Lower lobe of right lung (tissue), 2 donors: ENCODE data around the gene HIVEP2. TPM values are rescaled to one million over a fixed set of nuclear protein-coding genes. Genes with fewer than 3 reads are reported as not detected.

ENCODE experiments used
- ATAC-seq, 2 donors: fragments of 200-7000 bp; cut with Tn5 transposase; one replicate each; pipeline ENCODE4 v1.9.1; 2020 to 2022; ENCODE audit warnings: mild to moderate bottlenecking in 2 of 2, moderate library complexity in 2 of 2
- DNase-seq: peaks from one replicate; pipeline ENCODE4 v3.0.0-alpha.2; 2020
- H3K27ac ChIP-seq: fragments of 200-600 bp; one replicate; pipeline ENCODE4 v1.8.0; 2022
- H3K27me3 ChIP-seq: fragments of 200-600 bp; one replicate; pipeline ENCODE4 v1.8.0; 2022; ENCODE audit warnings: low read depth
- H3K36me3 ChIP-seq: fragments of 200-600 bp; one replicate; pipeline ENCODE4 v1.8.0; 2022; ENCODE audit warnings: mild to moderate bottlenecking
- H3K4me1 ChIP-seq: fragments of 200-600 bp; one replicate; pipeline ENCODE4 v1.8.0; 2022
- H3K4me3 ChIP-seq: fragments of 200-600 bp; one replicate; pipeline ENCODE4 v1.8.0; 2022; ENCODE audit warnings: mild to moderate bottlenecking
- H3K9me3 ChIP-seq: fragments of 200-600 bp; one replicate; pipeline ENCODE4 v1.8.0; 2022
- intact Hi-C: fragments of 100-400 bp; cut with DNase I; formaldehyde crosslinking; loops from one replicate; pipeline ENCODE4 v1.11.0; 2022
- total RNA-seq: library from RNA; stranded (reverse); fragmentation: NEBNext Ultra II Directional; extraction: Animal tissue kit (Norgen Biotek cat#: 25700); gene quantifications from one replicate; pipeline ENCODE4 v1.2.1, GENCODE V29; 2021
- TF ChIP-seq, protein P1 (sequence below): fragments of 200-600 bp; IDR thresholded peaks from one replicate; pipeline ENCODE4 v1.8.0; 2022; ENCODE audit warnings: antibody characterized with exemption, mild to moderate bottlenecking
- donor health status: DM: no; HTN: yes; CAD: no; lungs with severe emphysema.

Gene HIVEP2
- total RNA-seq, 1 donor from 2014 or later = 13.1 TPM

DNA sequence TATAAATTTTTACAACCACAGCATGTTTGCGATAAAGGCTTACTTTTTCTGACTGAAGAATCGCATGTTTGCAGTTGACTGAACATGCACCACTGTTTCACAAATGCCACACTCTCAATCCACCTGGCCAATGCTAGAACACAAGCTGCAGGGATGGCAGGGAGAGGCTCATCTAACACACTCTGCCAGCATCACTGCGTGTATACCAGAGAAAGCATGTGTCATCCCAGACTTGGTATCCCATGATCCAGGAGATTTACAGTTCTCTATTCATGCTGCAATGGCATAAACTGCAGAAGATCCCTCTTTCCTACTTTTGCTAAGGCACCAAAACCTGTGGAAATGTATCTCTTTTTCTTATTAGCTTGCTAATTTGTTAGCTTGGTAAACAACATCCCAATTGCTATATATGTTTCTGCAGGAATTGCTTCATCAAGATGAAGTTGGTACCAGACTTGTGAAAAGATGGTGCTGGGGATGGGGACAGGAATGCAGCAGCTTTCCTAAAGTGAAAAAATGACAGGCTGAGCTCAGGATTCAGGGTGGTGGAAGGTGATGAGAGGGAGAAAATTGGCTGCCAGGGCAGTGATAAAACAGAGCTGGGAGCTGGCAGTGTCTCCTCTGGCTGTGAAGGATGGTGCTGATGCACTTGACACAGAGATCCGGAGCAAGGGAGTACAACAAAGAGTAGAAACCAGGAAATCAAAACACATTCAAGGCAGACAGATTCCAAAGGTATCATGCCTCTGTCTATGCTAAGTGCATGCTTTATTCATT lies 186.9 kb downstream of the HIVEP2 start:
- TF ChIP-seq, protein P1, sequence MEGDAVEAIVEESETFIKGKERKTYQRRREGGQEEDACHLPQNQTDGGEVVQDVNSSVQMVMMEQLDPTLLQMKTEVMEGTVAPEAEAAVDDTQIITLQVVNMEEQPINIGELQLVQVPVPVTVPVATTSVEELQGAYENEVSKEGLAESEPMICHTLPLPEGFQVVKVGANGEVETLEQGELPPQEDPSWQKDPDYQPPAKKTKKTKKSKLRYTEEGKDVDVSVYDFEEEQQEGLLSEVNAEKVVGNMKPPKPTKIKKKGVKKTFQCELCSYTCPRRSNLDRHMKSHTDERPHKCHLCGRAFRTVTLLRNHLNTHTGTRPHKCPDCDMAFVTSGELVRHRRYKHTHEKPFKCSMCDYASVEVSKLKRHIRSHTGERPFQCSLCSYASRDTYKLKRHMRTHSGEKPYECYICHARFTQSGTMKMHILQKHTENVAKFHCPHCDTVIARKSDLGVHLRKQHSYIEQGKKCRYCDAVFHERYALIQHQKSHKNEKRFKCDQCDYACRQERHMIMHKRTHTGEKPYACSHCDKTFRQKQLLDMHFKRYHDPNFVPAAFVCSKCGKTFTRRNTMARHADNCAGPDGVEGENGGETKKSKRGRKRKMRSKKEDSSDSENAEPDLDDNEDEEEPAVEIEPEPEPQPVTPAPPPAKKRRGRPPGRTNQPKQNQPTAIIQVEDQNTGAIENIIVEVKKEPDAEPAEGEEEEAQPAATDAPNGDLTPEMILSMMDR = no peak
- Histone ChIP-seq H3K36me3 (peaks cover 47% of the 10 kb centered on the region), H3K4me3 (no peak overlapping the region), H3K27ac (no peak overlapping the region), H3K9me3 (no peaks in the 10 kb centered on the region), H3K4me1 (no peaks in the 10 kb centered on the region), H3K27me3 (no peaks in the 10 kb centered on the region)
- ATAC-seq (no peak), DNase-seq (no peak)
- intact Hi-C loops = no loop called here

- Histone ChIP-seq H3K27ac (no peak overlapping the region), H3K27me3 (no peaks in the 10 kb centered on the region), H3K36me3 (peaks cover 47% of the 10 kb centered on the region), H3K4me3 (no peak overlapping the region), H3K4me1 (no peaks in the 10 kb centered on the region), H3K9me3 (no peaks in the 10 kb centered on the region)
- ATAC-seq (peak; percentile 74 to 84), DNase-seq (no peak)
- TF ChIP-seq, protein P1 = no peak
- intact Hi-C loops = no loop called here
These were observed 188.8 kb downstream of the HIVEP2 start for GRCh38 chr6:142756215-142756630.

- Histone ChIP-seq H3K9me3 (no peaks in the 10 kb centered on the region), H3K27me3 (no peaks in the 10 kb centered on the region), H3K36me3 (peaks cover 17% of the 10 kb centered on the region), H3K4me3 (no peak overlapping the region), H3K27ac (no peak overlapping the region), H3K4me1 (no peaks in the 10 kb centered on the region)
- intact Hi-C loops = no loop called here
- TF ChIP-seq, protein P1 = no peak
- ATAC-seq (no peak), DNase-seq (no peak)
These were observed 191.8 kb downstream of the HIVEP2 start for GRCh38 chr6:142753196-142753595.

DNA sequence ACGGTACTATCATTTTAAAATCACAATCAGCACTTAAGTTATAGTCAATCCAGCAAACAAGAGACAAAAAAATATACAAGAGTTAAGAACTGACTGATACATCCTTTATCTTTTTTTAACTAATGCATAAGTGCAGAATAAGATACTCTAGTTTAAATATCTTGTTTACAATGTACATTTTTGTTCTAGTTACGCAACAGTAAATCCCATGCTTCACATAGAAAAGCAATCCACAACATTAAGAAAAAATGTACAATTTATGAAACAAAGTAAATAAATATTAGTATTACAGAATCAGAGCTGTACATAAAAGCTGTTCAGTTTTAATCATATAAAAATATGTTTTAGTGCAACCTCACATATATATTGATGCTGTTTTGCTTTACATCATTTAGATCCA lies 192.6 kb downstream of the HIVEP2 start:
- intact Hi-C loops = no loop called here
- Histone ChIP-seq H3K4me1 (no peaks in the 10 kb centered on the region), H3K27ac (no peak overlapping the region), H3K27me3 (no peaks in the 10 kb centered on the region), H3K9me3 (no peaks in the 10 kb centered on the region), H3K4me3 (no peak overlapping the region), H3K36me3 (peaks cover 12% of the 10 kb centered on the region)
- no peak for DNase-seq
- no peak for ATAC-seq
- TF ChIP-seq, protein P1 = no peak

GRCh38 chr6:142751452-142751851 lies 193.5 kb downstream of the HIVEP2 start:
- H3K27me3 ChIP-seq = no peaks in the 10 kb centered on the region
- intact Hi-C loops = no loop called here
- DNase-seq (no peak), ATAC-seq (no peak)
- H3K4me3 ChIP-seq = no peak overlapping the region
- peaks cover 4% of the 10 kb centered on the region for H3K4me1 ChIP-seq
- no peak overlapping the region for H3K27ac ChIP-seq
- TF ChIP-seq, protein P1 = no peak
- H3K9me3 ChIP-seq = no peaks in the 10 kb centered on the region
- H3K36me3 ChIP-seq = peaks cover 12% of the 10 kb centered on the region
